ENCODE measurements around the gene PSMA1.
A peak's percentile ranks its signal among the peaks of the same experiment; 100 is the strongest.

The PSMA1 gene

DNA sequence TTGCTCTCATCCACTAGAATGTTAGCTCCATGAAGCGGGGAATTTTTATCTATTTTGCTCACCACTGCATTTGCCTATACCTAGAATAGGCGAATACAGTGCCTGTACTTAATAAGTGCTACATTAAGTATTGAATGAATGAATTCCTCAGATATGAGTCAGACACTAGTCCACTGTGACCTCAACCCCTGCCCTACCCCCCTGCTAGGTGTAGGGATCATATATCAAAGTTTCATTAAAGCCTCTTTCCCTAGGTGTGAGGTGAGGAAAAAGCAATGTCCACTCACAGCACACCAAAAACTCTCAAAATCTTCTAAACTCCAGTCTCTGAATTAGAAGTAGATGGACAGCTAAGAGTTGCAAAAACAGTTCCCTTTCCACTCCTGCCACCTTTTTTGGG, 9.8 kb upstream of the PSMA1 start:
- no peak for DNase-seq (ENCODE audit: low spot score)

DNA sequence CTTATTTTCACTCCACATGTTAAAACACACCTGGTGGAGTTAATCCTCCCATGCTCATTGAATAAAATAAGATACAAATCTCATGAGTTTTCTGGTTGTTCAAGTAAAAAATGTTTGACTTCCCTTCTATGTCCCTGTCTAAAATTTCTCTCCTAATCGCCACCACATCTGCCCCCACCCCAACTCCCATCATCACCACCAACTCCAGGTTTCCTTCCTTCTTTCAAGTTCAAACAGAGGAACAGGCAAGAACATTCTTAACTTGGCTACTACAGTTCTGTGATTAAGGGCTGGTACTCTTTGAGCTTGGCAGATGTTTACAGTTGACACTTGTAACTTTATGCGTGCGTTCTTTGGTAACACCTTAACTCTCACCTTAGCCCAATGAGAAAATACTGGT, 9.1 kb upstream of the PSMA1 start:
- DNase-seq (ENCODE audit: low spot score): no peak

GRCh38 chr11:14522801-14523200, 2.6 kb upstream of the PSMA1 start:
- DNase-seq (ENCODE audit: low spot score): no peak

- DNase-seq (ENCODE audit: low spot score): no peak
Observed at GRCh38 chr11:14522245-14522644, 2.1 kb upstream of the PSMA1 start.

DNA sequence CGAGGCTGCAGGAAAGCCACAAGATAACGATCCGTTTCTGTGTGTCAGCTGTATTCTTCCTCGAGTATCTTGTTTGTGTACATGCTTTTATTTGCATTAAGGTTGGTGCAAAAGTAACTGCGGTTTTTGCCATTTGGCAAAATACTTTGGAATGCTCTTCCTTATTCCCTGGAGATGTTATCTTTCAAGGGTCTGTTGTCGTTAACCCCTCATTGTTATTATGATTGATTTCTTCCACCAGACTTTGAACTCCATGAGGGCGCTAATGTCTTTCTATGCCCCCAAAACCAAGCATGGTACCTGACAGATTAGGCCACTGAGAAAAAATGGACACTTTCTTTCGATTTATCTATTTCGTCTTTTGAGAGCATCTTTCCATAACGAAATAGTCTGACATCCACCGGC, 563 bp upstream of the PSMA1 start:
- no peak for DNase-seq (ENCODE audit: low spot score)

DNA sequence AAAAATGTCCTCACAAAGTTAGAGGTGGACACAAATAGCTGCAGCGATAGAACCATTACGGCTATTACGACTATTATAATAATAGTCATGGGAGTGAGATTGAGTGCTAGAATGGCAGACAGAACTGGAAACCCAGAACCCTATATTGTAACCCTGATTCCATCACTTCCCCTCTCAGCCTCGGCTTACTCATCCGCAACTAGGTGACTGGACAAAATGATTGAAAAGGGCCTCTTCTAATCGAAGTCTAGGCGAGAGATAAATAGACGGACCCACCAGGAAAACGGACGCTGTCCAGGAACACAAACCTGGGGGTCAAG, 629 bp downstream of the PSMA1 start:
- DNase-seq (ENCODE audit: low spot score): no peak

DNA sequence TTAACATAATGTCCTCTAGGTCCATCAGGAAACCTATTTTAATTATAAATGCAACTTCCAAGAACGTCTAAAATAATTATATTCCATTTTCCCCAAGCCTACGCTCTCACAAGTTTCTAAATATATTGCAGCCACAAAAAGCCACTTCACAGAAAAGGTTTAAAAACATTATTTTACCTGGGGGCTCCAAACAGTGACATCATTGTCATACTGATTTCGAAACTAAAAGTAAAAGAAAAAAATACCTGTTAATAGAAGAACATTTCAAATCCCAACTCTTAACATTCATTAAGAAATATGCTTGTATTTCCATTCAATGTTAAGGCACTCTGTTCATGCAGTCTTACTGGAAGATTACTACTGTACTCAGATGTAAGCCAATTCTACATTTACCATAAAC, 1.4 kb downstream of the PSMA1 start:
- DNase-seq (ENCODE audit: low spot score): no peak

- no peak for DNase-seq (ENCODE audit: low spot score)
Observed at GRCh38 chr11:14513800-14514199, 6.4 kb downstream of the PSMA1 start.

- DNase-seq (ENCODE audit: low spot score): no peak
Observed at GRCh38 chr11:14506532-14506931, 13.7 kb downstream of the PSMA1 start.

DNA sequence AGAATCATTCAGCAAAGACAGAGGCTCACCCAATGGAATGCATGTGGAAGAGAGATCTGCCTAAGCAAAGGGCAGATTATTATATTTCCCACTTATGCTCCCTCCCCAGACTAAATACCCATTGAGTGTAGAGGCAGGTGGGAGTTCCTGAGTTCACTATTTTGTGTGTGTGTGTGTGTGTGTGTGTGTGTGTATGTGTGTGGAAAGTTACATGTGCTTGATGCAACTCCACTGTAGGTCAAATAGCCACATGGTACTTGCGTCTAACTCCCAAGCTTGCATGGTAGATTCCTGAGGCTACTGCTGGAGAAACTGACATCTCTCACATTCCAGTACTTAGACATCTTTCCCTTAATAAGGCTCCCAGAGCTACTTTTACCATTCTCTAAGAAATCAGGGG, 17.2 kb downstream of the PSMA1 start:
- no peak for DNase-seq (ENCODE audit: low spot score)

- DNase-seq (ENCODE audit: low spot score): no peak
Observed at GRCh38 chr11:14502039-14502438, 18.1 kb downstream of the PSMA1 start.

DNA sequence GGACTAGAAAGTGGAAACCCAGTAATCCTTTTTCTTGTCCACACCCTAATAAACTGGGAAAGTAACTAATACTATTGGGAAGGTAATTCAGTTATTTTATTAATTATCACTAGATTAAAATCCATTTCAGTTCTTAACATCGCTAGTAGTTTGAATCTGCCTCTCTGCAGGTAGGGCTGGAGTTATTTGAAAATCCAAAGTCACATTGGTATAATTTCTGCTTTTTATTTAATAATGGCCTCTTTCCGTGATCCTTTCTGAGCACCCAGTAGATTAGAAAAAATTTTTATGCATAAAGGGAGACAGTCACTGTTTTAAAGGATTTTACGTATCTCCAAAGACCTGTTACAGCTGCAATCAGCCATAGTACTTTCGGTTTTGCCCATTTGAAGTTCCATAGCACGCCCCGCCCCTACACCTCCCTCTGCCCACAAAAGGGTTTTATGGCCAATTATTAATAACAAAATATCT, 20.0 kb downstream of the PSMA1 start:
- no peak for DNase-seq (ENCODE audit: low spot score)

- DNase-seq (ENCODE audit: low spot score): peak; percentile 39
Observed at GRCh38 chr11:14499560-14500180, 20.5 kb downstream of the PSMA1 start, which contains the start of gene COPB1. Gene COPB1 (minus strand): TSS chr11:14499811. CDS start chr11:14498928, 883 bp downstream.

DNA sequence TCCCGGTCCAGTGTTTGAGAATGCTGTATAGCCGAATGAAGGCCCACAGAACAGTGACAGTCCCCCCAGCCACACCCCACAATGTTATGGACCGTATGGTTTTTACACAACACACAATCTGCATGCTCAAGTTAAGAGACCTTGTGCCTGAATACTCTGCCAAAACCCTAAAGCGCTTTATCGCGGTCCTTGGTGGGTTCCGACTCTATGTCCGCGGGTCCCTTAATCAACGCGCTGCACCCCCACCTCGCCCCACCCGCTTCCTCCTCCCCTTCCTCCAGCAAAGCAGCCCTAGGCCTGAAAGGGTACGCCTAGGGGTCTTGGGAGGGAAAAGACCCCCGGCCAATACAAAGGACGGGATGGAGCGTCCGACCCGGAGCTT, 21.0 kb downstream of the PSMA1 start:
- no peak for DNase-seq (ENCODE audit: low spot score)

DNA sequence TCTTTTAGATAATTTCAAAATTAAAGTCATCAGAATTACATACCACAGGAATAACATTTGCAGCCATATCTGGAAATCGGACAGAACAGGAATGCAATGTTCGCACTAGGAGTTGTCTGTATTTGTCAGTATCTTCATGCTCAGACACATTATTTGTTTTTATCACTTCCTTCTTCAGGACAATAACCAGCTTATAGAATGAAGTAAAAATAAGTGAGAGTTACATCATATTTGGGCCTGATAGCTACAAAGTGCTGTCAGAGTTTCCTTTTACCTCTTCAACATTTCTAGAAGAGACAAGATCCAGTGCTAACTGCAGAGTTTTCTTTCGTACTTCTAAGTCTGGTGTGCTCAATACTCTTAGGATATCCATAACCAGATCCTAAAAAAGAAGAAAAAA, 39.5 kb downstream of the PSMA1 start:
- no peak for DNase-seq (ENCODE audit: low spot score)

DNA sequence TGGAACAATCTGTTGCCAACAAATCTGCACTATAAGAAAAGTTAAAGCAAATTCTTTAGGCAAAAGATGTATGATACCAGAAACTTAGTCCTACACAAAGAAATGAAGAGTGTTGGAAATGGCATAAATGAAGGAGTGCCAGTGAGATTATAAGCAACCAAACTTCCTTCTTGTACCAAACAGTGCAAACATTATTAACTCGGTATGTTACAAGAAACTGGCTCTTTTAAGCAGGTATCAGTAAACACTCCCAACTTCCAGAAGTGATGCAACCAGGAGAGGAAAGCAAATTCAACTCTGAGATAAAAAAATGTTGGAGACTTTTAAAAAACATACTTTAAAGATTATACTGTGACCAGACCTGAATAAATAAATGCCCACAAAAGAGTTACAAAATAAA, 49.1 kb downstream of the PSMA1 start:
- no peak for DNase-seq (ENCODE audit: low spot score)

- no peak for DNase-seq (ENCODE audit: low spot score)
Observed at GRCh38 chr11:14463623-14464022, 56.6 kb downstream of the PSMA1 start.

GRCh38 chr11:14460147-14460546, 60.0 kb downstream of the PSMA1 start:
- no peak for DNase-seq (ENCODE audit: low spot score)

DNA sequence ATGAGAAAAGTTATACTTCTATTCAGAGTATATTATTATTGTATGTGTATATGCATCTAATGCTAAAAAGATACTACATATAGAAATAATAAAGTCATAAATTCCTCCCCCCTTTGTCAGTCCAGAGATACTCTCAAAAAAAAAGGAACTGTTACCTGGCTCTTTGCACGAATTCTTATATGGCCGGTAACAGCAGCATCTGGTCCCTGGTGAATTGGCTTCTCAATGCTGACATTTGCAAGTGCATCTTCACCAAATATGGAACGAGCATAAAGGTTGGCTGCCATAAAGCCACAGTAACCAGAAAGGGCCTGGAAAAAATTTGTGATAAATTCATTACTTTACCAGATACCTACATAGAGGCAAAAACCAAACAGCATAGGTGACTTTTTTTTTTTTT, 61.8 kb downstream of the PSMA1 start:
- no peak for DNase-seq (ENCODE audit: low spot score)

DNA sequence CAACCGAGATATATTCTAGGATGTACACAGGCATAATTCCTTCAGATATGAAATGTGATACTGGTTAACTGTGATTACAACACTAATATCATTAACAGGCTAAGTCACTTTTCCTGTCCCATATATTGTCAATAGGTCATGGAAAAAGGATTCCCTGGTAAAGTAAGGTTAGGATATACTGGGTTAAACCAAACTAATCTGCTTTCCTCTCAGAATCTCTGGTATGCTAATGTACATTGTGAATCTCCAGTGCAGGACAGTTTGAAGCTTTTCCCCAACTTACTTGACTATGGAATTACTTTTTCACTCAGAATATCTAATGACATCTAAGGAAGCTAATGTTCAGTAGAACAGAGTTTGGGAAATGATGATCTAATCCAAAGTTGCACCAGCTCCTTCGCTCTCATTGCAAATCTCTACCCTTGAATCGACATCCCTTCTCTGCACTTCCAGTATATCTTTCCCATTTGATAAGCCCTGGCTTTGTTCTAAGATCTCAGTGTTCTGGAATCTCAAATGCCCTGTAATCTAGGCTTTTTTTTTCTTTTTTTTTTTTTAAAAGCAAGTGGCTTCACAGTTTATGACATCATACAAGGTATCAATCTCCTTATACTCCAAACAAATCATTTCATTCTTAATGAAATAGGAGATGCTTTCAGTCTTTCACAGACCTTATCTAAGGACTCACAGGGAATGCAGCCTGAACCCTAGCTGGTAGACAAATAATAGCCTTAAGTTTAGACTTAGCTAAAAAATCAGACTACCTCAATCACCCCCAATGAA, 64.3 kb downstream of the PSMA1 start:
- no peak for DNase-seq (ENCODE audit: low spot score)

Measured in HuH-7.5 (cell line).